LNCaP clone FGC (cell line): Measurements from ENCODE around the gene ZFYVE19.

Source experiments
- DNase-seq: peaks from one replicate; pipeline ENCODE4 v3.0.0-alpha.2; 2011; ENCODE audit warnings: low read depth
- H3K4me3 ChIP-seq: 2 replicates; pipeline ENCODE4 v1.5.1; 2011; ENCODE audit warnings: mild to moderate bottlenecking, low read depth, low read length, control low read depth
- CTCF ChIP-seq: IDR thresholded peaks from 2 replicates; pipeline ENCODE4 v1.5.1; 2012; ENCODE audit warnings: mild to moderate bottlenecking; ENCODE audit not compliant: control insufficient read depth, insufficient read depth; ENCODE audit errors: extremely low read depth

The ZFYVE19 gene

GRCh38 chr15:40766194-40766815 lies 40.6 kb upstream of the ZFYVE19 start:
- H3K4me3 ChIP-seq = no peak overlapping the region
- no peak for TF ChIP-seq CTCF
- no peak for DNase-seq

- H3K4me3 ChIP-seq = no peak overlapping the region
- TF ChIP-seq CTCF = no peak
- no peak for DNase-seq
Measured at GRCh38 chr15:40766906-40767837, 39.7 kb upstream of the ZFYVE19 start.

- TF ChIP-seq CTCF = no peak
- DNase-seq = no peak
- H3K4me3 ChIP-seq = no peak overlapping the region
Measured at GRCh38 chr15:40767838-40768500, 38.9 kb upstream of the ZFYVE19 start.

- no peak for TF ChIP-seq CTCF
- DNase-seq = no peak
- H3K4me3 ChIP-seq = no peak overlapping the region
Measured at GRCh38 chr15:40768521-40769273, 38.2 kb upstream of the ZFYVE19 start.

GRCh38 chr15:40769274-40770146 lies 37.4 kb upstream of the ZFYVE19 start, which contains the start of gene C15orf62:
Gene C15orf62 (plus strand): TSS chr15:40769980. CDS start chr15:40770496, 516 bp downstream.
- H3K4me3 ChIP-seq = no peak within 1 kb of the TSS
- DNase-seq = no peak
- no peak for TF ChIP-seq CTCF
